ENCODE results near the gene BEND2. TPM values are rescaled to one million over a fixed set of nuclear protein-coding genes. Genes with fewer than 3 reads are reported as not detected.

Gene BEND2
- not detected in 2 replicates for total RNA-seq (2016; rRNA removed; fragmentation: Illumina TruSeq; extraction: Trizol)
- 0.10 TPM in 1 of 2 replicates, not detected in the other for total RNA-seq (2016; cell fraction: cytosol; rRNA removed; fragmentation: Illumina TruSeq; extraction: Trizol; ENCODE audit: low read depth)
- total RNA-seq (2016; cell fraction: insoluble cytoplasmic fraction; rRNA removed; fragmentation: Illumina TruSeq; extraction: Trizol): not detected in 2 replicates
- not detected in 2 replicates for total RNA-seq (2016; cell fraction: membrane; rRNA removed; fragmentation: Illumina TruSeq; extraction: Trizol)
- total RNA-seq (2016; cell fraction: nucleus; rRNA removed; fragmentation: Illumina TruSeq; extraction: Trizol): not detected in 2 replicates
- polyA plus RNA-seq (2011; rRNA removed): not detected in 2 replicates
- not detected in 2 replicates for polyA plus RNA-seq (2011; cell fraction: cytosol; rRNA removed)
- polyA plus RNA-seq (2011; cell fraction: nucleus; rRNA removed): not detected in 2 replicates
- not detected in 2 replicates for polyA plus RNA-seq (2012)
- not detected in 2 replicates for polyA plus RNA-seq (2016; cell fraction: cytosol; fragmentation: Illumina TruSeq; extraction: Trizol; ENCODE audit: low read depth)
- not detected in 2 replicates for polyA plus RNA-seq (2016; cell fraction: insoluble cytoplasmic fraction; fragmentation: Illumina TruSeq; extraction: Trizol; ENCODE audit: low read depth)
- not detected in 2 replicates for polyA plus RNA-seq (2016; cell fraction: membrane; fragmentation: Illumina TruSeq; extraction: Trizol; ENCODE audit: low read depth)
- not detected in 2 replicates for polyA plus RNA-seq (2016; cell fraction: nucleus; fragmentation: Illumina TruSeq; extraction: Trizol; ENCODE audit: insufficient read depth, low read depth)
- polyA minus RNA-seq (2011; rRNA and poly(A)+ RNA removed; ENCODE audit: low replicate concordance): not detected in 2 replicates
- not detected in 2 replicates for polyA minus RNA-seq (2011; cell fraction: cytosol; rRNA and poly(A)+ RNA removed)
- not detected in 2 replicates for polyA minus RNA-seq (2011; cell fraction: nucleus; rRNA and poly(A)+ RNA removed)
- not detected for Bru-seq, nascent RNA
- percentile 2 among the genes with signal in this experiment for BruChase-seq, experiment 1, labeled RNA remaining after a 6-hour chase
- BruChase-seq, experiment 2, labeled RNA remaining after a 2-hour chase: percentile 4 among the genes with signal in this experiment
- long read RNA-seq, experiment 1: 0 reads
- long read RNA-seq, experiment 2: 0 reads

DNA sequence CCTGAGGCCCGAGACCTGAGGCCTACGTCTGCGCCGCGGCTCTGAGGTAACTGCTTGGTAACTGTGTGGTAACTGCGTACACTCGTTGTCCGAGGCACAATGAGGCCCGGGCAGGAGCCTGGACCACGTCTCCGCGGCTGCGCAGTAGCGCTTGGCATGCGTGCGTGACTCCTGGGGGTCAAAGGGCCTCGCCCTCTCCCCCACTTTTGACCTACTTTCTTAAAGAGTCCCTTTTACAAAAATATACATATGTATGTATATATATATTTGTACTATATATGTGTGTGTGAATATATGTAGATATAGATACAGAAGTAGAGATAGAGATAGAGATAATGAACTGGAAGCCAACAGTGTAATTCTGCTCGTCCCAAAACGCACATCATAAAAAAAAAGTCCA lies at the start of gene BEND2:
Gene BEND2, minus strand, starts transcription at position 101 of the 400 bp plus-strand sequence. CDS start 136 bp downstream, outside the sequence.
- Histone ChIP-seq H3K4me2 (ENCODE audit: low read depth, low read length) (no peak within 1 kb of the TSS), H3K4me3 (replicated peaks in 1 of 3; ENCODE audit: insufficient read depth in 1 of 3, low read depth in 2 of 3, low read length in 3 of 3) (no peak within 1 kb of the TSS), H3K79me2 (ENCODE audit: insufficient read depth, low read length) (no peaks in the 10 kb centered on the region), H3K27me3 (ENCODE audit: control insufficient read depth in 1 of 2, insufficient read depth in 2 of 2, low read length in 2 of 2) (no peaks in the 10 kb centered on the region), H4K20me1 (ENCODE audit: insufficient read depth, low read length) (no peaks in the 10 kb centered on the region), H3K27ac (ENCODE audit: extremely low read length, insufficient read depth, low read length) (no peak within 1 kb of the TSS), H3K4me1 (ENCODE audit: insufficient read depth, low read length) (no peaks in the 10 kb centered on the region), H3K36me3 (replicated peaks in 1 of 2; ENCODE audit: control insufficient read depth in 1 of 2, insufficient read depth in 2 of 2, low read length in 2 of 2) (no peaks in the 10 kb centered on the region), H3K9me3 (ENCODE audit: low read length) (no peaks in the 10 kb centered on the region), H2AFZ (ENCODE audit: low read length) (no peak within 1 kb of the TSS), H3K9ac (ENCODE audit: insufficient read depth, low read depth, low read length) (no peak within 1 kb of the TSS)
- in situ Hi-C loops (cut with HindIII; ENCODE audit: extremely low pct_ligation_motif_present, low pct_unique_long_range_greater_than_20kb) (loop anchor here (25.0 kb wide), 1 partner anchor 283 kb away; no protein-coding TSS in a partner anchor), intact Hi-C loops (cut with micrococcal nuclease; ENCODE audit: unreplicated experiment) (no loop called here)
- WGBS (ENCODE audit: low lambda C conversion rate): 64% methylated on average over 11 of the region's 19 CpGs
- ChIA-PET POLR2A (no interaction called here), CTCF (ENCODE audit: low intra/inter-chr PET ratio, low total read pairs) (no interaction called here)
- ATAC-seq: no peak
- no peak for FAIRE-seq
- no peak for DNase-seq (ENCODE audit: low spot score)
- no peak for TF ChIP-seq ZBTB10 (CRISPR knock-in tag; IDR thresholded peaks at IDR 0.05; ENCODE audit: borderline replicate concordance)
- TF ChIP-seq, protein P1, sequence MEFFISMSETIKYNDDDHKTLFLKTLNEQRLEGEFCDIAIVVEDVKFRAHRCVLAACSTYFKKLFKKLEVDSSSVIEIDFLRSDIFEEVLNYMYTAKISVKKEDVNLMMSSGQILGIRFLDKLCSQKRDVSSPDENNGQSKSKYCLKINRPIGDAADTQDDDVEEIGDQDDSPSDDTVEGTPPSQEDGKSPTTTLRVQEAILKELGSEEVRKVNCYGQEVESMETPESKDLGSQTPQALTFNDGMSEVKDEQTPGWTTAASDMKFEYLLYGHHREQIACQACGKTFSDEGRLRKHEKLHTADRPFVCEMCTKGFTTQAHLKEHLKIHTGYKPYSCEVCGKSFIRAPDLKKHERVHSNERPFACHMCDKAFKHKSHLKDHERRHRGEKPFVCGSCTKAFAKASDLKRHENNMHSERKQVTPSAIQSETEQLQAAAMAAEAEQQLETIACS (CRISPR knock-in tag; IDR thresholded peaks at IDR 0.05): no peak
- no peak for TF ChIP-seq NCOR1 (IDR thresholded peaks at IDR 0.05; ENCODE audit: borderline replicate concordance, low read length)
- TF ChIP-seq PLRG1 (conservative IDR thresholded peaks at IDR 0.05): no peak
- BruUV-seq (replicated peaks): no TSS peak
